ENCODE results near the gene KIAA0753.

The KIAA0753 gene

DNA sequence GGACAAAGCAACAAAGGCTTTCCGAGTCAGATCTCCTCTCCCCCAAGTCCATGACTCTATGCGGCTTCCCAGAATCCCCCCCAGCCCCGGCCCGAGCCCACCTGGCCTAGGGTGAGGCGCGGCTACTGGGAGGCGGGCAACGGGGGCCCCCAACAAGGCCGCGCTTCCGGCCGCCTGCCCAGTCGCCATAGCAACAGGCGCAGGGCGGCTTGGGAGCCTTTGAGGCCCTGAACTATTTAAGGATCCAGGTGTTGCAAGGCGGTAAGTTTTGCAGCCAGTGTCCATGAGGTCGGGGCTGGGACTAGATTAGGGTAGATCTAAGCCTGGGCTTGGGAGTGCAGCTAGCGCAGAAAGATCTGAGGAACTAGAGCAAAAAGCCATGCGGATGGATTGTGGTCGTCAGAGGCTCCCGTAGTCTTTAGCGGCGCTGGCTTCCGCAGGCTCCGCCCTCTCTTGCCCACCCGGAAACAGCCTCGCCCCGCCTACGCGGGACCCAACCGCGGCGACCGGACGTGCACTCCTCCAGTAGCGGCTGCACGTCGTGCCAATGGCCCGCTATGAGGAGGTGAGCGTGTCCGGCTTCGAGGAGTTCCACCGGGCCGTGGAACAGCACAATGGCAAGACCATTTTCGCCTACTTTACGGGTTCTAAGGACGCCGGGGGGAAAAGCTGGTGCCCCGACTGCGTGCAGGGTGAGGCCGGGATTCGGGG is at the start of gene KIAA0753, which contains the start of gene TXNDC17:
Gene KIAA0753 (minus strand): TSS at position 176 of the 711 bp plus-strand sequence. CDS start 5,608 bp downstream, outside the sequence.
Gene TXNDC17 (plus strand): TSS at position 525 of the 711 bp plus-strand sequence. CDS start 23 bp downstream, at position 548.
- peak; percentile 91 for DNase-seq

DNA sequence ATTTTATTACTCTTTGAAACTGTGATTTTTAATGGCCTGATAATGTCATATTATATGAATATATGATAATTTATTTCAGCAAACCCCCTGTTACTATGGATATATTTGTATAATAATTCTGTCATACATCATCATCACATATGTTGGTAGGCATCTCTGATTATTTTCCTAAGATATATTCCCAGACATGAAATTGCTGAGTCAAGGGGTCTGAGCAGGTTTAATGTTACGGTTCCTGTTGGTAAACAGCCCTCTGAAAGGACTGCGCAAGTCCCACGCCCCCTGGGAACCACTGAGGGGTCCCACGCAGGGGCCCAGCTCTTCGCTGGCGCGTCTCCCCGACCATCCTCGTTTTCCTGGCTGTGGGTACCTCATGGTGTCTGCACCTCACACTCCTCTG is 48.4 kb upstream of the KIAA0753 start:
- DNase-seq: no peak

DNA sequence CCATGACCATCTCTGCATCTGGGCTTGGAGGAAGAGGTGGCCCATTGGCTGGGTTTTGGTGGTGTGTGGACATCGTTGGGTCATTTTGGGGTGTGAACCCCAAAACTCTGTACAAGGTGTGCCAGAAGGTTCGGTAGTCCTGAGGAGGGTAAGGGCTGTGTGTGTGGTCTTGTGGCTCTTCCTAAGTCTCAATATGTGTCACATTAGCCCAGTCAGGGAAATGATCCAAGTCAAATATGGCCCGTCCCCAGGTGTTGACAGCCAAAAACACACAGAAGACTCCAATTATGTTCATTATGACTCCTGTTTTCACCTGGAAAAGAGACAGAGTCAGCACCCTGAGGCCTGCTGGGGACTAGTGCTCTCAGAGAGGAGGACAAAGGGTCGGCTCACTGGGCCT is 45.5 kb upstream of the KIAA0753 start:
- DNase-seq: no peak

DNA sequence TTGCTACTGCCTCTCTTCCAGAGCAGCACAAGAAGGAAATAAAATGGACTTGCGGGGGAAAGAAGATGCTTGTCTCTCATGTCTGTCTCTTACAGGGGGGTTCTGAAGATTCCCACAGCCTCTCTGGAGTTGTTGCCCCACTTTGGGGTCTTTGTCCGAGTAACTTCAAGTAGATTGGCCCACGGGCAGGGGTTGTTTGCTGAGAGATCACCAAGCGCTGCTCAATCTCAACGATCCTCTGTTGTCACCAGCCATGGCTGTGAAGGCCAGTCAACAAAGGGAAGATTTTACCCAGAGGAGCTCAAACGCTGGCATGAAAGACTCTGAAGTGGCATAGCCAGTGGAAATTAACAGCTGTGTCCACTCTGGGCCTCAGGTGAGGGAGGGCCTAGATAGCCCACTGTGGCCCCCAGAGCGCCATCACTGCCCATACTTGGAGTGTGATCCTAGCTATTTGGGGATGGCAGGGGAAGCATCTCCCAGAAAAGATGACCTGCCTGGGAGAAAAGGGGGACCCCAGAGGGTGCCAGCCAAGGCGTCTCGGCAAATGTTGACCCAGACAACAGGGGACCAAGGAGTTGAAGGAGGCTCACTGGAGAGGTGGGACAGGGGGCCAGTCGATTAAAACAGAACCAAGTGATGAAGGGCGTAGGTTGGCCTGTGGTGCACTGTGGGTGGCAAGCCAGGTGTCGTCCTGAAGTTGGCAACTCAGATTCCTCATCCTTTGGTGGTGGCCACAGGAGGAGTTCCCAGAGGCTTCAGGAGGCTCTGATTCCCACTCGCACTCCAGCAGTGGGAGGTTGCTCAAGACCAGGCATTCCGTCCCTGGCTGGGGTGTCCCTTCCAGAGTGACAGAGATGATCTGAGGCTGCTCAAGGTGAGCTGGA is 44.6 kb upstream of the KIAA0753 start:
- DNase-seq: no peak

DNA sequence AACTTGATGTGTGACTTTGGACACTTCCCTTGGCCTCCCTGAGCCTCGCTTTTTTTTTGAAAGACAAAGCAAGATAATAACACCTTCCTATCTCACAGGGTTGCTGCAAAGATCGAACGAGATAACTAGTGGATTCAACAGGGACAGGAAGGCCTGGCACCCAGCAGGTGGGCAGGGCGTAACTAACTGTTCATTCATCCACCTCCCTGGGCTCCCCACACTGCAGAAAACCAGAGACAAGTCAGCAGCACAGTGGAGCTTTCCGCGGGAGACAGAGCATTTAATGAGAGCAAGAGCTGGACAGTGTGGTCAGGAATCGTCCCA is 43.9 kb upstream of the KIAA0753 start:
- no peak for DNase-seq

DNA sequence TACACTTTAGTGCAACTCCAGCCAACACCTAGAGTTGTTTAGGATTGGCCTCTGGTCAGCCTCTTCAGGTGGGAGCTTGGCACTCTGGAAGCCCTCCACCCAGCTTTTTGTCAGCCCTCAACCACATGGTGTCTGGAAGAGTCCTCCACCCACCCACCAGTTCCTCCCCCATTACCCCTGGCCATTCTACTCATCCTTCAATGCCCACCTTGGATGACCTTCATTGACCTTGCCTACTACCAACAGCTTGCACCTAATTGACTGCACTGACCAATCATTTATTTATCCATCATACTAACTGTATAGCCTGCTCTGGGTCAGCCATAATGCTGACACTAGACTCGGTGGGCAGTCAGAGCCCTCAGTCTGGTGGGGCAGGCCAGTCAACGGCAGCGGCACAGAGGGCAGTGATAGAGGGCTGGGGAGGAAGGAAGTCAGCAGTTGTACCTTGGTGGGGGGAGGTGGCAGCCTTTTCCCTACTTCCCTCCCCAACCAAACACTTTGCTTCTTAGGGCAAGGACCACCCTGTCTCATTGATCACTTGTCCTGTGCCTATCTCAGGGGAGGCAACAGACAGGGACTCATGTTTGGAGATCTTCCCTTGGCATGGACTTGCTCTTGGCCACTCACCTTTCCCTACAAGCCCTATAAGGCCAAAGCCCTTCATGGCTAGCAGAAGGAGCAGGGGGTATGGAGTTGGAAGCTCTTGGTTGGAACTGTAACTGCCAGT is 43.4 kb upstream of the KIAA0753 start:
- no peak for DNase-seq

DNA sequence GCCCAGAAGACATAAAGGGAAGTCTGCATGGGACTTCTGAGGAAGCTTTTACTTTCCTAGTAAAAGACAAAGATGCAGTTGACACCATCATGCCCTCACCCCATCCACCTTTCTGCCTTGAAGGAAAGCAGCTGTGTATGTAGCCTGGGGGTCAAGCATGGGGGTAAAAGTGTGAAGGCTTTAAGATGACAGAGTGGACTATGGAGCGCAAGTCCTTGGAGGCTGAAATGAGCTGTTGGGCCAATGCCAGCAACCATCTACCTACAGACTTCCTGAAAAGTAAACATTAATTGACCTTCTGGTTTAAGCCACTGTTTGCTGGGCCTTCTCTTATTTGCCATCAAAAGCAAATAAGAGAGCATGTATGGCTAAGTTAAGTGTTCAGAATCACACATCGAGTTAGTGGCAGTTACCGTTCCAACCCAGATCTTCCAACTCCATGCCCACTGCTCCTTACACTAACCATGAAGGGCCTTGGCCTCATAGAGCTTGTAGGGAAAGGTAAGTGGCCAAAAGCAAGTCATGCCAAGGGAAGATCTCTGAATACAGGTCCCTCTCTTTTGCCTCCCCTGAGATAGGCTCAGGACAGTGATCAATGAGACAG is 42.7 kb upstream of the KIAA0753 start:
- no peak for DNase-seq

DNA sequence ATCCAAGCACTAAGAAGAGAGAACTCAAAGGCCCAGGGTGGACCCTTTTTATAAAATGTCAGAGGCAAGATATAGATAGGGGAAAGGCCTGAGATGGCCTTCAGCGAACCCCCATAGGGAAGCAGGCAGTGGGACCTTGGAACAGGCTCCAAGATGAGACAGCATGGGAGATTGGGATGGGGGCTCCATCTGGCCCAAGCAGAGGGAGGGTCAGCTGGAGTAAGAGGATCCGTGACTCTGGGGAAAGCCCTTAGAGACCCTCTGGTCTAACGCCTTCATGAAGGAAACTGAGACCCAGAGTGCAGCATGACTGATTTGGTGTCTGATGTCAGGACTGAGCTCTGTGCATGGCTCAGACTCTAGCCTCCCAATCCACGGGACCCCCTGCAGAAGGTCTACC is 41.8 kb upstream of the KIAA0753 start:
- DNase-seq: no peak

DNA sequence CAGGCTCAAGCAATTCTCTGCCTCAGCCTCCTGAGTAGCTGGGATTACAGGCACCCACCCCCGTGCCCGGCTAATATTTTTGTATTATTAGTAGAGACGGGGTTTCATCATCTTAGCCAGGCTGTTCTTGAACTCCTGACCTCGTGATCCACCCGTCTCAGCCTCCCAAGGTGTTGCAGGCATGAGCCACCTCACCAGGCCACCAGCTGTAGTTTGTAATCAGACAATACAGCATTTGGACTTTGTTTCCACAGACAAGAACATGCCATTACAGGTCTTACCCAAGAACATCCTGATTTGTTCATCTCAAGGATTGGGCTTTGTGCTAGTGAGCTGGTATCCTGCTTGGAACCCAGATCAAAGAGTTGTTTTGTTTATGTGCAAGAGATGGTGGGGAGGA is 41.2 kb upstream of the KIAA0753 start:
- DNase-seq: no peak

DNA sequence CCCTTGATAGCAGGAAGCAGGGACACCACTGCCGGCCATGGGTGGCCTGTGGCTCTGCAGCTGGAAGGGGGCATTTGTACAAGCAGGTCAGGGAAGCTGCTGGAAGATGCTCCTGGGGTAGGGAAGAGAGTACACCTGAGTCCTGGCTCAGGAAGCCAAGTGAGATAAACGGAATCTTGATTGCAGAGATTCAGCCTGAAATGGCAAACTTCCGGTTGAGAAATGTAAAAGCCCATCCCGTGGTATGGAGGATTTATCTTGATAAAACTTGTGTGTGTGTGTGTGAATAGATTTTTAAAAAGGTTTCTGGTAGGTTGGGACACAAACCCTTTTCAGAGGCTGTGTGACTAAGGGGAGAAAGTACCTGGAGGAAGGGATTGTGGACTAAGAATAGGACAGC is 40.7 kb upstream of the KIAA0753 start:
- DNase-seq: no peak

DNA sequence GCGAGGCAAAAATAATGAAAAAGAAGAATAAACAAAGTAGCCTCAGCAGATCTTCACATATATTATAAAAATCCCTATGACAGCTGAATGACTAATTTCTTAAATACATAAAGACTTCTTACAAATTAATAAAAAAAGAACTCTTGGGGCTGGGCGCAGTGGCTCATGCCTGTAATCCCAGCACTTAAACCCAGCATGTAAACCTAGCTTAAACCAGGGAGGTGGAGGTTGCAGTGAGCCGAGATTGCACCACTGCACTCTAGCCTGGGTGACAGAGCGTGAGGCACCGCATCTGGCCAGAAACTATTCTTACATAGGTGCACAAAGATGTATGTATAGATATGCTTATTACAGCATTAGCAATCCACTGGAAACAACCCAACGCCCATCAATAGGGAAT is 38.7 kb upstream of the KIAA0753 start:
- DNase-seq: no peak

DNA sequence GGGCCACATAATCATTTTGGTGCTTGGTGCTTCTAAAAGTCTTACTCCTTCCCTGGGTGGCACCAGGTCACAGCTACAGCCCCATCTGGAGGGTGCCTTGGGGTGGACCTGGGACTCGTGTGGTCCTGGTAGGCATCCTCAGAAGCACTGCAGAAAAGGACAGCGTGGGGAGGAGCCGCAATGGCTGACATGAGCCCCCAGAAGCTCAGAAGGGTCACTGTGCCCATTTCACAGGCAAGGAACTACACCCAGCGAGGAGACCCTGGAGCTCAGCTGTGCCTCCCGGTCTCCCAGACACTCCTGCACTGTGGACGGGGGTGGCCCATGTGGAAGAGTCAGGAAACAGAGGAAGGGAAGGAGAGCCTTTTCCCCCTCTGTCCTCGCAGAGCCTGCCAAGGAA is 37.4 kb upstream of the KIAA0753 start:
- no peak for DNase-seq

DNA sequence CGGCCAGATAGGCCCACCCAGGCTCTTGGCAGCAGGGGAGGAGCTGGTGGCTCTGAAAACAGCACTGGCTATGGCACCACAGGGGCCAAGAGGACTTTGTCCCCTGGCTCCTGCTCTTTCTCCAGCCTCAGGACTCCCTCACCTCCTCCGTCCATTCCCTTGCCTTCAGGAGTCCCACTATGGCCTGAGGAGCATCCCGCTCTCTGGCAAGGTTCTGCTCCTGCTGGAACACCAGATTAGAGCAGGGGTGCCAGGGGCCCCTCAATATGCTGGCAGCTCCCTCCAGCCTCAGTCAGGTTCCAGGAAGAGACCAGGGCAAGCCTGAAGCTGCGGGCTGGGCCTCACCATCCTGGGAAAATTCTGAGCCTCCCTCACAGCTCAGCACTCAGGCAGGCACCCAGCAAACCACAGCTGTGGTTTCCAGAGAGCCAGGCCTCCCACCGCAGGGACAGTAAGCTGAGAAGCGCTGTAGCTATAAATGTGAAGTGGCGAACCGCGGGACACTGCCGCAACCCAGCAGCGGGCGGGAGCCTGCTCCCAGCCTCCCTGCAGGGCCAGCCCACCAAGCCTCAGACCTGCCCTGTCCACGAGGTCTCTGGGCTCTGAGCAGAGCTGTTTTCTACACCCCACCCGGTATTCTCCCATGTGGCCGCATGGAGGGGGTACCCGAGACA is 36.8 kb upstream of the KIAA0753 start:
- no peak for DNase-seq

DNA sequence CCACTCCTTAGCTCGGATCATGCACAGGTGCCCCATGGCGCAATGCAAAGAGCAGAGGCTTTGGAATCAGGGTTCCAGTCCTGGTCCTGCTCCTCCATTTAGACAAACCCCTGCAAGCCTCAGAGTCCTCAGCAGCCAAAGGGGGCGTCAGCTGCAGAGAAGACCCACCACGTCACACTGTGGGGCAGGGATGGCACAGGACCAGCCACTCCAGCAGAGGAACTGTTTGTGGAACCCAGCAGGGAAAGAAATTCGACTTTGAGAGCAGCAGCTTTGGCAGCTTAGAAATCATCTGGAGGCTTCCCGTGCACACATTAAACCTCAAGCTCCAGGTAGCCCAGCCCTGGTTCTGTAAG is 36.3 kb upstream of the KIAA0753 start:
- no peak for DNase-seq

DNA sequence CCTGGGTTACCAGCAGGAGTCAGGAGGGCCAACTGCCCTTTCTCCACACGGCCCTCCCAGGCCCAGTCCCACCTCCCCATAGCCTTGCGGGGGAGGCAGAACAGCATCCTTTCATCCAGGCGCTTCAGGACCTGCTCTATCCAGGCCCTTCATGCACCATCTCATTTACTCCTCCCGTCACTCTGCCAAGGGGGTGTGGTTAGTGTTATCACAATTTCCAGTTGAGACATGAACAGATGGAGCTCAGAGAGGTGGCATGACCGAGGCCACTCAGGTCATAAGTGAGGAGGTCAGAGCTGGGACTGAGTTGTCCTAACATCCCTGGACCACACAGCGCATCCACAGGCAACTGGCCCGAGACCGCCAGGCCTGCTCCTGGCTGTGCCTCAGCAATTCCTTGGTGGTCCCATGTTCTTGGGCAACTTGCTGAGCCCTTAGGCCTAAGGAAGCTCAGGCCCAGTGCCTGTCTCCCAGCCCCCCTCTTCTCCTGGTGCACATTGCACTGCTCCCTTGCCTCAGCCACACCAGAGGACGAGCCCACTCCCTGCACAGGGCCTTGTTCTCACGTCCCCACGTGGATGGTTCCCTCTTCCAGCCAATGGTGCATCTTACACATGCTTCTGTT is 34.8 kb upstream of the KIAA0753 start:
- DNase-seq: no peak

DNA sequence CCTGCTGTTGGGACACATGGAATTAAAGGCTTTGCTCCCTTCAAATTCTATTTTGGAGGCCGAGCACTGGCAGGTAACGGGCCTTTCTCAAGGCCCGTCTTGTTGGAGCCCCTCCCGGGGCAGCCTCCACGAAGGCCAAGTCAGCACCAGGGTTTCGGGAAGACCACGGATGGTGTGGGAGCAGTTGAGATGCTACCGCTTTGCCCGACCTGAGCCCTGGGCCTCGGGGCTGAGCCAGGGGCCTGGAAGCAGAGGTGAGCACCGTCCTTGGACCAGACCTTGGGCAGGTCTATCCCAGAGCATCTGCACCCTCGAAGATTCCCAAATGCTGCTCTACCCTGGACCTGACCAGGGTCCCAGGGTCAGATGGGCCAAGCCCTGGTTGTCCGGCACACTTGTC is 34.1 kb upstream of the KIAA0753 start:
- DNase-seq: no peak

DNA sequence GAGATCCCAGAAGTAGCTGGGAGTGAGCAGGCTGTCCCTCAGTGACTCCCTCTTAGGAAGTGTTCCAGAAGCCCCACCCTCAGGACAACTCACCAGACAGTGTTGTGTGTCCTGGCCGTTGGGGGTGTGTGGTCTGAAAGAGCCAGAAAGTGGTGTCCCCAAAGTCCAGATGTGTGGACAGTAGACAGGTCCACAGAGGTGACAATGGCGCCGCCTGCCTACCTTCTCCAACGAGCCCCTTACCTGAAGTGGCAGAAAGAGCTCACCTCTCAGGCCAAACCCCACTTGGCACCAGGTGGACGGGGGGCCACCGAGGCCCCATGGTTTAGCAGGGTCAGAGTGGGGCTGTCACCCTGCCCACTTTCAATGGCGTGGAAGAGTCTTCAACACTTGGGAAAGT is 30.9 kb upstream of the KIAA0753 start:
- no peak for DNase-seq

DNA sequence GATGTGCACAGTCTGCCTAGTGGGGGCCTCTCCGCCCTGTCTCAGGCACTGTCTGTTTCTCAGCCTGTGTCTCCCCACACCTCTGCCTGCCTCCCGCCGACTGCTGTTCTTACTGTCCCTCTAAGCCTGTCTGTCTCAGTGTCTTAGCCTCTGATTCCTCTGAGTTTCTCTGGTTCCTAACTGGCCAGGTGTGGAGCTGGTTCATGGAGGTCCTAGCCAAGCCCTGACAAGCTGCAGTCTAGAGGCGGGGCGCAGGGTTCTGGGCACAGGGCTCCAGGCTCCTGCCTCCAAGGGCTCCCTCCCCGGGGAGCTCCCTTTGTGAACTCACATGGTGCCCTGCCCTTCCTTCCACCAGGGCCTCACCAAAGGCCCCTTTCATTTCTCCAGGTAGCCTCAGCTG is 30.5 kb upstream of the KIAA0753 start:
- no peak for DNase-seq

DNA sequence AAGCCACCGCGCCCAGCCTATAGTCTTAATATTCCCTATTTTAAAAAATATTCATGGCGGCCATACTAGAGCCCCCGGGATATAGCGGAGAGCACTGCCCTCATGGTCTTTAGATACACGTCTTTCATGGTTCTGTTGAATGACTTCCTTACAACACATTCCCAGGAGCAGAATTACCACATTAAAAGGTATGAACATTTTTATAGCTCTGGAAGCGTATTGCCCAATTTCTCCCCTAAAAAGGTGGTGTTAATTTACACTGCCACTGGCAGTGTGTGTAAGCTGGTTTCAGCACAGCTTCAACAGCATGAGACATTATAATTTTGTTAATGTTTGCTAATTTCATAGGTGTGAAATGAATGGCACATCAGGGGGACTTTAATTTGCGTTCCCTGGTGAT is 30.1 kb upstream of the KIAA0753 start:
- no peak for DNase-seq

DNA sequence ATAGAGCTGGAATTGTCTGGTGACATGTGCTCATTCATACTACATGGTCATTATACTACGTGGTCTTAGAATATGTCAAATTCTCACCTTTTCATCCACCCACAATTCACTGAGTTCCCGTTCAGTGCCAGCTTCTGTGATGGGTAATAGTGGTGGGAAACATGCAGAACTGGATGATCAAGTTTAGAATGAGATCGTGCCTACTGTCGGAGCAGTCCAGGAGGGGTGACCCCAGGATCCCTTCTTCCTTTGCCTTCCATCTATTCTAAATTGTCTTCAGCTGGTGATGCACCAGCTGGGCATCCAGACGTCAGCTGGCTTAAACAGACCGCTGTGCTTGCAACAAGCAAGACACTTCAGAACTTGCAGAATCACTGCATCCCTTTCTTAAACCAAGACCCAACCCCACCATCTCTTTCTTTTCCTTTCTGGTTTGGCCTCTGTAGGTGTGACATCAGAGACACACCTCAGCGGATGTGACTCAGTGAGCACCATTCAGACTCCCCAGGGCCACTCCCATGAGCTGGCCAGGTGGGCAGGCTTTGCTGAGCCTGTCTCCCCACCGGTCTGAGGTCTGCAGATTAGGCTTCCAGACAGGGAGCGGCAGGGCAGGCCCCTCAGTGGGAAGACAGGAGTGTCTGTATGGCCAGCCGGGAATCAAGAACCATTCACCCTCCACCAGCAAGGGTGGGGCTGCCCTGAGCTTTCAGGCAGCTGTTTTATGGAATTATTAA is 29.1 kb upstream of the KIAA0753 start:
- no peak for DNase-seq

DNA sequence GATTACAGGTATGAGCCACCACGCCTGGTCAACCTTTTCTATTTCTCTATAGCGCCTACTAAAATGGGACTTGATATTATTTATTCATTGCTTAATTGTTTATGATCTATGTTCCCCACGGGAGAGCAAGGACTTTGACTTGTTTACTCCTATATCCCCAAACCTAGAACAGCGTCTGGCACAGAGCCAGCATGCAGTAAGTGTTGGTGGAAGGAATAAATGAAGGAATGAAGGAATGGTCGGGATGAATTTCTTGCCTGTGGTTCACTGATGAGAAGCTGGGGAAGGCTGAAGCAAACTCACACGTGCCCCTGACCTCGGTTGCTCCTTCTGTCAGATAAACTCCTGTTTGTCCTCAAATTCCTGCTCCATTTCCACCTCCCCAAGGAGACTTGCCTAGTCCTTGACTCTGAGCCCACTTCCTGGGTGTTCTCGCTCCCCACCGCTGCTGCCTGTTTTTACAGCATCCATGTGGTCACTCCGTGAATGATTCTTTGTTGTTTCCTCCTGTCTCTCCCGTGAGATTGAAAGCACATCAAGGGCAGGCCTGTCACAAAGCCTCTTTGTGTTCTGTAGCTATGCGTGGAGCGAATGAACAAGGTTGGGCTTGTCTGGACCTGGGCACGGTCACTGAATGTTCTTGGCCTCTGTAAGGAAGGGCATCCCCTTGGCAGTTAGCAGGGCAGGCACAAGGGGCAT is 28.4 kb upstream of the KIAA0753 start:
- DNase-seq: no peak

Measured in DMS79 treated with DMSO at 0.1 percent for 48 hours (cell line).